ENCODE measurements around the gene TGFBR3. TPM values are rescaled to one million over a fixed set of nuclear protein-coding genes. Genes with fewer than 3 reads are reported as not detected.

TGFBR3 gene
- total RNA-seq, 1 experiment from 2014 or later = 14.5 TPM

GRCh38 chr1:91718368-91718767 is 167.6 kb downstream of the TGFBR3 start:
- Histone ChIP-seq H3K36me3 (ENCODE audit: control insufficient read depth, insufficient read depth, low read length) (no peaks in the 10 kb centered on the region), H3K27me3 (ENCODE audit: control insufficient read depth, insufficient read depth, low read length) (no peaks in the 10 kb centered on the region), H3K27ac (ENCODE audit: low read length) (no peak overlapping the region), H3K9me3 (ENCODE audit: control insufficient read depth, insufficient read depth, low read depth, low read length) (no peaks in the 10 kb centered on the region), H3K4me1 (ENCODE audit: control insufficient read depth, insufficient read depth, low read length) (no peaks in the 10 kb centered on the region), H3K4me3 (ENCODE audit: low read depth in 2 of 2, low read length in 2 of 2) (no peak overlapping the region)
- ChIA-PET CTCF (no interaction called here), POLR2A (no interaction called here)
- DNase-seq (ENCODE audit: low read depth, low spot score) (no peak), ATAC-seq (no peak)
- intact Hi-C loops (cut with micrococcal nuclease; ENCODE audit: unreplicated experiment) (no loop called here), in situ Hi-C loops (cut with HindIII; ENCODE audit: low pct_unique_long_range_greater_than_20kb, low sequenced_read_pairs) (no loop called here)
- BruUV-seq (replicated peaks) = no TSS peak
- TF ChIP-seq TCF7L2 (IDR thresholded peaks at IDR 0.05; ENCODE audit: low read depth, low read length) (no peak), REST (IDR thresholded peaks at IDR 0.05; ENCODE audit: insufficient read depth in 1 of 2, low read depth in 2 of 2, low read length in 1 of 2) (no peak)

- in situ Hi-C loops (cut with HindIII; ENCODE audit: low pct_unique_long_range_greater_than_20kb, low sequenced_read_pairs) = no loop called here
- no peaks in the 10 kb centered on the region for H3K9me3 ChIP-seq (ENCODE audit: control insufficient read depth, insufficient read depth, low read depth, low read length)
- TSS peak; percentile 28 for BruUV-seq (replicated peaks)
- DNase-seq (ENCODE audit: low read depth, low spot score) (no peak), ATAC-seq (no peak)
- H3K4me1 ChIP-seq (ENCODE audit: control insufficient read depth, insufficient read depth, low read length) = no peaks in the 10 kb centered on the region
- intact Hi-C loops (cut with micrococcal nuclease; ENCODE audit: unreplicated experiment) = no loop called here
- no peak overlapping the region for H3K27ac ChIP-seq (ENCODE audit: low read length)
- ChIA-PET POLR2A (no interaction called here), CTCF (interaction anchor here (0.7 kb wide), 1 partner anchor 549 kb away, joined by 7 read pairs; no protein-coding TSS in a partner anchor)
- no peak for TF ChIP-seq TCF7L2 (IDR thresholded peaks at IDR 0.05; ENCODE audit: low read depth, low read length)
- TF ChIP-seq CTCF (IDR thresholded peaks at IDR 0.05) = no peak
- TF ChIP-seq REST (IDR thresholded peaks at IDR 0.05; ENCODE audit: insufficient read depth in 1 of 2, low read depth in 2 of 2, low read length in 1 of 2) = no peak
- TF ChIP-seq SIN3A (IDR thresholded peaks at IDR 0.05; ENCODE audit: borderline replicate concordance, insufficient read depth, low read depth, low read length) = no peak
- TF ChIP-seq POLR2AphosphoS5 (IDR thresholded peaks at IDR 0.05; ENCODE audit: low read depth, low read length) = no peak
- no peaks in the 10 kb centered on the region for H3K27me3 ChIP-seq (ENCODE audit: control insufficient read depth, insufficient read depth, low read length)
- H3K36me3 ChIP-seq (ENCODE audit: control insufficient read depth, insufficient read depth, low read length) = no peaks in the 10 kb centered on the region
- no peak overlapping the region for H3K4me3 ChIP-seq (ENCODE audit: low read depth in 2 of 2, low read length in 2 of 2)
Measured at GRCh38 chr1:91717839-91718238, 168.1 kb downstream of the TGFBR3 start.

Data from Panc1 (cell line).